Colonic mucosa (tissue), 4 donors: ENCODE results near the gene UMPS. TPM values are rescaled to one million over a fixed set of nuclear protein-coding genes. Genes with fewer than 3 reads are reported as not detected.
"Not testable (repeated sequence)": the region's sequence is repeated elsewhere in the genome, so short reads cannot be mapped to it uniquely, and the experiment has no call there.

ENCODE experiments used
- DNase-seq: peaks from one replicate; pipeline ENCODE4 v3.0.0-alpha.2; 2020
- H3K27ac ChIP-seq: fragments of 200-600 bp; one replicate; pipeline ENCODE4 v1.8.0; 2021
- H3K27me3 ChIP-seq: fragments of 200-600 bp; one replicate; pipeline ENCODE4 v1.8.0; 2021
- H3K36me3 ChIP-seq: fragments of 200-600 bp; one replicate; pipeline ENCODE4 v1.8.0; 2021
- H3K4me1 ChIP-seq: fragments of 200-600 bp; one replicate; pipeline ENCODE4 v1.8.0; 2021; ENCODE audit warnings: mild to moderate bottlenecking
- H3K4me3 ChIP-seq: fragments of 200-600 bp; one replicate; pipeline ENCODE4 v1.8.0; 2021
- H3K9ac ChIP-seq, 2 donors: one replicate each; pipeline ENCODE4 v1.7.0; 2013; ENCODE audit warnings: control low read depth in 2 of 2, low read depth in 2 of 2, low read length in 2 of 2
- H3K9me3 ChIP-seq: fragments of 200-600 bp; one replicate; pipeline ENCODE4 v1.8.0; 2021
- intact Hi-C: fragments of 100-400 bp; cut with DNase I; formaldehyde crosslinking; loops from one replicate; pipeline ENCODE4 v1.14.1; 2022
- total RNA-seq, 2 donors: library from RNA; stranded (reverse); fragmentation: NEBNext Ultra II Directional in 1 of 2; extraction: Animal tissue kit (Norgen Biotek cat#: 25700) in 1 of 2; gene quantifications; one replicate each; pipeline ENCODE4 v1.2.1, GENCODE V29; 2021
- TF ChIP-seq, protein P1 (sequence below): fragments of 200-600 bp; IDR thresholded peaks from one replicate; pipeline ENCODE4 v1.8.0; 2022; ENCODE audit warnings: antibody characterized with exemption, mild to moderate bottlenecking
- donor health status: healthy.
- donor health status: DM: no; HTN: no; CAD: no.
- donor health status: DM: no; HTN: no; CAD: no.

Gene UMPS
- total RNA-seq, 2 donors from 2014 or later = 23.4 to 37.7 TPM

- no peak overlapping the region for H3K9ac ChIP-seq
- intact Hi-C loops = no loop called here
- no peaks in the 10 kb centered on the region for H3K36me3 ChIP-seq
- H3K4me1 ChIP-seq = no peaks in the 10 kb centered on the region
- H3K27me3 ChIP-seq = no peaks in the 10 kb centered on the region
- no peaks in the 10 kb centered on the region for H3K9me3 ChIP-seq
- H3K27ac ChIP-seq = no peak overlapping the region
- no peak for DNase-seq
- TF ChIP-seq, protein P1, sequence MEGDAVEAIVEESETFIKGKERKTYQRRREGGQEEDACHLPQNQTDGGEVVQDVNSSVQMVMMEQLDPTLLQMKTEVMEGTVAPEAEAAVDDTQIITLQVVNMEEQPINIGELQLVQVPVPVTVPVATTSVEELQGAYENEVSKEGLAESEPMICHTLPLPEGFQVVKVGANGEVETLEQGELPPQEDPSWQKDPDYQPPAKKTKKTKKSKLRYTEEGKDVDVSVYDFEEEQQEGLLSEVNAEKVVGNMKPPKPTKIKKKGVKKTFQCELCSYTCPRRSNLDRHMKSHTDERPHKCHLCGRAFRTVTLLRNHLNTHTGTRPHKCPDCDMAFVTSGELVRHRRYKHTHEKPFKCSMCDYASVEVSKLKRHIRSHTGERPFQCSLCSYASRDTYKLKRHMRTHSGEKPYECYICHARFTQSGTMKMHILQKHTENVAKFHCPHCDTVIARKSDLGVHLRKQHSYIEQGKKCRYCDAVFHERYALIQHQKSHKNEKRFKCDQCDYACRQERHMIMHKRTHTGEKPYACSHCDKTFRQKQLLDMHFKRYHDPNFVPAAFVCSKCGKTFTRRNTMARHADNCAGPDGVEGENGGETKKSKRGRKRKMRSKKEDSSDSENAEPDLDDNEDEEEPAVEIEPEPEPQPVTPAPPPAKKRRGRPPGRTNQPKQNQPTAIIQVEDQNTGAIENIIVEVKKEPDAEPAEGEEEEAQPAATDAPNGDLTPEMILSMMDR = no peak
- no peak overlapping the region for H3K4me3 ChIP-seq
These were observed 21.8 kb downstream of the UMPS start for GRCh38 chr3:124752051-124752450.

DNA sequence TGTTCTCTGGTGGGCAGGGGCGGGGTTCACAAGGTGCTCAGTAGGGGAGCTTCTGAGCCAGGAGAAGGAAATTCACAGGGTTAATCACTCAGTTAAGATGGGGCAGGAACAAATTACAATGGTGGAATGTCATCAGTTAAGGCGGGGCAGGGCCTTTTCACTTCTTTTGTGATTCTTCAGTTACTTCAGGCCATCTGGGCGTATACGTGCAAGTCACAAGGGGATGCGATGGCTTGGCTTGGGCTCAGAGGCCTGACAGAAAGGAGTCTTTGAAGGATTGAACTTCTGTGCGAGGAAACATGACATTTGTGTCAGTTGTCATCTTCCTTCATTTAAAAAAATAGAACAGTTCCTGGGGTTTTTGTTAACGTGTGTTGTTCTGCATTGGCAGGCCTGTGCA, 27.7 kb downstream of the UMPS start:
- H3K27ac ChIP-seq, H3K4me3 ChIP-seq, H3K36me3 ChIP-seq, DNase-seq, H3K9ac ChIP-seq, H3K9me3 ChIP-seq, H3K4me1 ChIP-seq, intact Hi-C loops, H3K27me3 ChIP-seq: not testable (repeated sequence)

- no peak overlapping the region for H3K9ac ChIP-seq
- H3K27me3 ChIP-seq = no peaks in the 10 kb centered on the region
- no peak overlapping the region for H3K27ac ChIP-seq
- DNase-seq = no peak
- TF ChIP-seq, protein P1 = no peak
- H3K9me3 ChIP-seq = no peaks in the 10 kb centered on the region
- no peak overlapping the region for H3K4me3 ChIP-seq
- no peaks in the 10 kb centered on the region for H3K36me3 ChIP-seq
- intact Hi-C loops = no loop called here
- no peaks in the 10 kb centered on the region for H3K4me1 ChIP-seq
These were observed 28.8 kb downstream of the UMPS start for GRCh38 chr3:124758851-124759635.

GRCh38 chr3:124759666-124760401, 29.6 kb downstream of the UMPS start:
- DNase-seq = no peak
- Histone ChIP-seq H3K4me1 (no peaks in the 10 kb centered on the region), H3K9ac (no peak overlapping the region), H3K27ac (no peak overlapping the region), H3K9me3 (no peaks in the 10 kb centered on the region), H3K4me3 (no peak overlapping the region), H3K36me3 (no peaks in the 10 kb centered on the region), H3K27me3 (no peaks in the 10 kb centered on the region)
- intact Hi-C loops = no loop called here
- TF ChIP-seq, protein P1 = no peak

DNA sequence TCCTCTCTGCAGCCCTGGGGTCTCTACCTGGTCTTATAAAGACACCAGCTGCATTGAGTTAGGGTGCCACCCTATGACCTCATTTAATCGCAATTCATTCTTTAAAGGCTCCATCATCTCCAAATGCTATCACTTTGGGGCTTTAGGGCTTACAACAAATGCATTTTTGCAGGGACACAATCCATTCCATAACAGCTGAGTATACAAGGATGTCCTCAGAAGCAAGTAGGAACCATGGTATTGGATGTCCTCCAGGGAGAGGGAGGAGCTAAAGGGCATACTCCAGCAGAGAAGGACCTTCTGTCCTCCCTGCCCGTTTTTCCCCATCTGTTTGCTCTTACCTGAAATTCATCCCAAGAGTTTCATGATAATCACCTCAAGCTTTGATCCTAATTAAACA, 30.3 kb downstream of the UMPS start:
- DNase-seq = no peak
- H3K9ac ChIP-seq = no peak overlapping the region
- no peaks in the 10 kb centered on the region for H3K9me3 ChIP-seq
- H3K36me3 ChIP-seq = no peaks in the 10 kb centered on the region
- no peak overlapping the region for H3K4me3 ChIP-seq
- no peaks in the 10 kb centered on the region for H3K4me1 ChIP-seq
- no peak overlapping the region for H3K27ac ChIP-seq
- H3K27me3 ChIP-seq = no peaks in the 10 kb centered on the region
- TF ChIP-seq, protein P1 = no peak
- intact Hi-C loops = no loop called here
